H9 (cell line): ENCODE measurements around the gene PIM3. TPM values are rescaled to one million over a fixed set of nuclear protein-coding genes. Genes with fewer than 3 reads are reported as not detected.
A peak's percentile ranks its signal among the peaks of the same experiment; 100 is the strongest.

Experiments
- DNase-seq: peaks from one replicate; pipeline ENCODE4 v3.0.0-alpha.2; 2017
- H2AFZ ChIP-seq: one replicate; pipeline ENCODE4 v1.6.1; 2013; ENCODE audit warnings: mild to moderate bottlenecking, low read length, control low read depth, moderate library complexity
- H2AK5ac ChIP-seq: 2 replicates; pipeline ENCODE4 v1.6.1; 2013; ENCODE audit warnings: low read length, control low read depth, mixed read lengths; ENCODE audit not compliant: insufficient read length
- H2BK120ac ChIP-seq: one replicate; pipeline ENCODE4 v1.6.1; 2013; ENCODE audit warnings: low read depth, mild to moderate bottlenecking, low read length, control low read depth, inconsistent platforms; ENCODE audit not compliant: poor library complexity, severe bottlenecking
- H2BK12ac ChIP-seq: 2 replicates; pipeline ENCODE4 v1.6.1; 2013; ENCODE audit warnings: low read length, control low read depth, mixed read lengths, low read depth; ENCODE audit not compliant: insufficient read length
- H2BK15ac ChIP-seq: 2 replicates; pipeline ENCODE4 v1.6.1; 2013; ENCODE audit warnings: low read depth, low read length, control low read depth
- H2BK20ac ChIP-seq: one replicate; pipeline ENCODE4 v1.6.1; 2013; ENCODE audit warnings: low read depth, mild to moderate bottlenecking, low read length, control low read depth, inconsistent platforms; ENCODE audit not compliant: poor library complexity, severe bottlenecking
- H2BK5ac ChIP-seq: 2 replicates; pipeline ENCODE4 v1.6.1; 2013; ENCODE audit warnings: low read length, control low read depth, mixed read lengths; ENCODE audit not compliant: insufficient read length
- H3K14ac ChIP-seq: 2 replicates; pipeline ENCODE4 v1.6.1; 2013; ENCODE audit warnings: low read length, control low read depth; ENCODE audit not compliant: insufficient read depth
- H3K18ac ChIP-seq: 2 replicates; pipeline ENCODE4 v1.6.1; 2013; ENCODE audit warnings: low read depth, mild to moderate bottlenecking, mixed read lengths, low read length, control low read depth; ENCODE audit not compliant: insufficient read length
- H3K23ac ChIP-seq: 2 replicates; pipeline ENCODE4 v1.6.1; 2013; ENCODE audit warnings: low read length, control low read depth, mixed read lengths, low read depth; ENCODE audit not compliant: insufficient read length
- H3K23me2 ChIP-seq: 2 replicates; pipeline ENCODE4 v1.6.1; 2013; ENCODE audit warnings: low read depth, mild to moderate bottlenecking, mixed read lengths, low read length, control low read depth; ENCODE audit not compliant: insufficient read length, poor library complexity, severe bottlenecking
- H3K27ac ChIP-seq: 2 replicates; pipeline ENCODE4 v1.5.1; 2013; ENCODE audit warnings: low read length, control low read depth, mixed read lengths, low read depth; ENCODE audit not compliant: insufficient read length
- H3K27me3 ChIP-seq: 2 replicates; pipeline ENCODE4 v1.6.1; 2013; ENCODE audit warnings: low read length, control low read depth, inconsistent platforms; ENCODE audit not compliant: insufficient read depth
- H3K4ac ChIP-seq: 2 replicates; pipeline ENCODE4 v1.6.1; 2013; ENCODE audit warnings: low read depth, mild to moderate bottlenecking, control low read depth, inconsistent platforms, low read length, moderate library complexity
- H3K4me1 ChIP-seq: 2 replicates; pipeline ENCODE4 v1.6.1; 2013; ENCODE audit warnings: low read length, control low read depth, inconsistent platforms; ENCODE audit not compliant: insufficient read depth
- H3K4me2 ChIP-seq: 2 replicates; pipeline ENCODE4 v1.6.1; 2013; ENCODE audit warnings: low read length, control low read depth, mixed read lengths; ENCODE audit not compliant: insufficient read length, insufficient read depth
- H3K56ac ChIP-seq: 2 replicates; pipeline ENCODE4 v1.6.1; 2013; ENCODE audit warnings: low read depth, mild to moderate bottlenecking, mixed read lengths, low read length, control low read depth; ENCODE audit not compliant: insufficient read length
- H3K79me1 ChIP-seq: 2 replicates; pipeline ENCODE4 v1.6.1; 2013; ENCODE audit warnings: low read depth, mild to moderate bottlenecking, moderate library complexity, low read length, control low read depth, inconsistent platforms; ENCODE audit not compliant: insufficient read depth, poor library complexity, severe bottlenecking
- H3K79me2 ChIP-seq: 2 replicates; pipeline ENCODE4 v1.6.1; 2013; ENCODE audit warnings: low read length, control low read depth, inconsistent platforms; ENCODE audit not compliant: insufficient read depth
- H3K9ac ChIP-seq: 2 replicates; pipeline ENCODE4 v1.6.1; 2013; ENCODE audit warnings: low read length, control low read depth, mixed read lengths; ENCODE audit not compliant: insufficient read length; ENCODE audit errors: extremely low read depth
- H3K9me3 ChIP-seq: one replicate; pipeline ENCODE4 v1.6.1; 2013; ENCODE audit warnings: low read depth, low read length, inconsistent platforms; ENCODE audit not compliant: control insufficient read depth
- H3T11ph ChIP-seq: one replicate; pipeline ENCODE4 v1.6.1; 2013; ENCODE audit warnings: mild to moderate bottlenecking, low read length, control low read depth, inconsistent platforms
- H4K20me1 ChIP-seq: one replicate; pipeline ENCODE4 v1.6.1; 2013; ENCODE audit not compliant: control insufficient read depth, insufficient read length, insufficient read depth
- H4K5ac ChIP-seq: 2 replicates; pipeline ENCODE4 v1.6.1; 2013; ENCODE audit warnings: low read depth, mild to moderate bottlenecking, mixed read lengths, low read length, control low read depth; ENCODE audit not compliant: insufficient read length
- H4K8ac ChIP-seq: replicated peaks from 2 replicates; pipeline ENCODE4 v1.6.1; 2013; ENCODE audit warnings: low read length, control low read depth, mixed read lengths, low read depth; ENCODE audit not compliant: insufficient read length
- H4K91ac ChIP-seq: 2 replicates; pipeline ENCODE4 v1.6.1; 2013; ENCODE audit warnings: low read depth, mild to moderate bottlenecking, moderate library complexity, mixed read lengths, low read length, control low read depth; ENCODE audit not compliant: insufficient read length
- H3K27ac Mint-ChIP-seq, 3 experiments: 2 replicates in 2 of 3; 3 replicates in 1 of 3; pipeline ENCODE4 v1.8.0; 2020 to 2021; ENCODE audit warnings: mixed read lengths in 3 of 3, mild to moderate bottlenecking in 1 of 3, moderate library complexity in 1 of 3
- H3K27me3 Mint-ChIP-seq: 2 replicates; pipeline ENCODE4 v1.8.0; 2021; ENCODE audit warnings: low read depth, mild to moderate bottlenecking, moderate library complexity, mixed read lengths
- H3K36me3 Mint-ChIP-seq, 3 experiments: 2 replicates in 2 of 3; 3 replicates in 1 of 3; pipeline ENCODE4 v1.8.0; 2020 to 2021; ENCODE audit warnings: low read depth in 3 of 3, mixed read lengths in 3 of 3; ENCODE audit not compliant: insufficient read depth in 1 of 3
- H3K4me1 Mint-ChIP-seq, 2 experiments: 2 replicates each; pipeline ENCODE4 v1.8.0; 2020; ENCODE audit warnings: mixed read lengths in 2 of 2
- H3K4me3 Mint-ChIP-seq, 2 experiments: 2 replicates in 1 of 2; 3 replicates in 1 of 2; pipeline ENCODE4 v1.8.0; 2020 to 2021; ENCODE audit warnings: mild to moderate bottlenecking in 2 of 2, mixed read lengths in 2 of 2, moderate library complexity in 1 of 2
- H3K9me3 Mint-ChIP-seq, 2 experiments: 2 replicates in 1 of 2; 3 replicates in 1 of 2; pipeline ENCODE4 v1.8.0; 2020; ENCODE audit warnings: mild to moderate bottlenecking in 2 of 2, mixed read lengths in 2 of 2, moderate library complexity in 1 of 2
- CTCF ChIP-seq: fragments of 200-600 bp; sonication (generic); conservative IDR thresholded peaks from 3 replicates; pipeline ENCODE4 v1.8.0; 2021; ENCODE audit warnings: antibody characterized with exemption, mild to moderate bottlenecking
- WGBS: extraction: QIAGEN DNeasy Blood & Tissue Kit; methylation state at CpG from one replicate; pipeline ENCODE4 v1.1.7; 2013; ENCODE audit warnings: missing lambda C conversion rate, low lambda C conversion rate, mixed read lengths; ENCODE audit not compliant: insufficient read length; ENCODE audit errors: extremely low coverage; 5-methylcytosine and 5-hydroxymethylcytosine counted together
- total RNA-seq: library from RNA; stranded (reverse); gene quantifications from 2 replicates; pipeline ENCODE4 v1.2.1, GENCODE V29; 2021

The PIM3 gene
- total RNA-seq, 1 experiment from 2014 or later: 43.4 TPM

GRCh38 chr22:49965091-49966040 lies 4.8 kb downstream of the PIM3 start:
- Histone ChIP-seq H2BK20ac (no peak overlapping the region), H3K23me2 (no peaks in the 10 kb centered on the region), H3K9ac (no peak overlapping the region), H4K8ac (no peak overlapping the region), H3K79me2 (peaks cover 3% of the 10 kb centered on the region; the same call in 1 of the 2 replicates), H3K4me1 (no peaks in the 10 kb centered on the region), H3K56ac (no peak overlapping the region), H3K18ac (no peak overlapping the region), H3K79me1 (peaks cover 6% of the 10 kb centered on the region), H2BK15ac (no peak overlapping the region), H2AK5ac (no peak overlapping the region), H3K14ac (no peak overlapping the region; the same call in 1 of the 2 replicates), H4K5ac (no peak overlapping the region), H4K91ac (no peak overlapping the region), H3T11ph (no peak overlapping the region), H3K4ac (no peak overlapping the region), H3K9me3 (no peaks in the 10 kb centered on the region), H3K27me3 (no peaks in the 10 kb centered on the region), H3K4me2 (no peak overlapping the region), H3K23ac (no peak overlapping the region), H2BK12ac (no peak overlapping the region), H2BK120ac (no peak overlapping the region), H2AFZ (no peak overlapping the region), H4K20me1 (no peaks in the 10 kb centered on the region), H2BK5ac (no peak overlapping the region), H3K27ac (no peak overlapping the region)
- peak; percentile 31 for DNase-seq
- WGBS: no CpG with 5 or more reads among the region's 22 CpGs
- Mint-ChIP-seq H3K36me3 (peaks cover 8 to 17% (median 14%) of the 10 kb centered on the region in 3 experiments; a peak in 5 of 7 replicates), H3K27me3 (peaks cover 7% of the 10 kb centered on the region), H3K9me3 (no peaks in the 10 kb centered on the region), H3K4me3 (no peak overlapping the region), H3K4me1 (peaks cover 2 to 5% of the 10 kb centered on the region in 2 experiments; a peak in 3 of 4 replicates), H3K27ac (peak overlapping the region in 2 of 3 experiments; percentile 34 to 87; a peak in 2 of 7 replicates)
- TF ChIP-seq CTCF: no peak
